IPS-NIHi7 (cell line): ENCODE measurements around the gene THOC5.

Experiments used
- DNase-seq: peaks from one replicate; pipeline ENCODE4 v3.0.0; 2012; ENCODE audit warnings: mixed read lengths; ENCODE audit errors: extremely low spot score

Gene THOC5

DNA sequence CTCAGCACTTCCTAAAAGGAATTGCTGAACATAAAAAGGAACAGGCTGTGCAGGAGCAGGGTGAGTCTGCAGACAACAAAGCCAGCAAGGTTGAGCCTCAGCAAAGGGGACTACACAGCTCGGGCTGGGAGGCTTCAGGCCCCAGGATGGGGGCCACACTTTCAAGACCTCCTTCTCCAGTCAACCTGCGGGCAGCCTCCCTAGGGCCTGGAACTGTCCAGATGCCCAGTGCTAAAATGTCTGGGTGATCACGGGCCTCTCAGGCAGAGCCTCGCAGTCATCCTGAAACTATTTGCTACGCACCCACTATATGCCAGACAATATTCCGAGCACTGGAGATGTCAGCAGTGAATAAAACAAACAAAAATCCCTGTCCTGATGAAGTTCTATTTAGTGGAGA lies 77.4 kb downstream of the THOC5 start:
- peak; percentile 29 for DNase-seq

DNA sequence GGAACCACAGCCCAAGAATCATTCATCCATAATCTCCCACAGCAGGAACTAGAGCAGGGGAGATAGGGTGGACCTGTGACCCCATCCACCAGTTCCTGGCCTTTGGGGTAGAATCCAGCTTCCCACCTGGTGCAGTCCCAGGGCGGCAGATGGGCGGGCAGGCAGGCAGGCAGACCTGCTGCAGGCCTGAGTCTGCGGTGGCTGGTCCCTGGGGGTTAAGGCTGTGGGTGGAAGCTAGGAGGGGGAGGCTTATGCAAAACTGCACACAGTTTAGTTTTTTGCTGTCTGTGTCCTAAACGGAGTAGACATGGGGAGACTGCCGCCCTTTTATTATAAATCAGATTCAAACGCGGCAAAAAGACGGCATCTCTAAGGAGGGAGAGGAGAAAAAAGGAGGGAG lies 78.0 kb downstream of the THOC5 start:
- DNase-seq: no peak

DNA sequence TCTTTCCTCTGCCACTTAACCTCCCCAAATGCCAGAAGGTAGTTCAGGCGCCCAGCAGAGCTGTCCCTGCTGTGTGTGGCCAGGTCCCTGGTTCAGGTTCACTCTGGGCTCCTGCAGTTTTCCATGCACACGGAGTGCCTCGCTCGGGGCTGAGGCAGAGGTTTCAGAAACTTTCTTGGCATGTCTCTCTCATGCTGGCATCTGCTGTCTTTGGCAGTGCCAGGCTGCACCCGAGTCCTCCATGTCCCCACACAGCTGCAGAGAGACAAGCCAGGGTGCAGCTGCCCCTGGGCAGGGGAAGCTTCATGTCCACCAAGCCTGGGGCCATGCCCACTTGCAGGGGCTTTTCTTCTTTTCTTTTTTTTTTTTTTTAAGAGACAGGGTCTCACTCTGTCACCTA lies 80.6 kb downstream of the THOC5 start:
- DNase-seq: no peak

DNA sequence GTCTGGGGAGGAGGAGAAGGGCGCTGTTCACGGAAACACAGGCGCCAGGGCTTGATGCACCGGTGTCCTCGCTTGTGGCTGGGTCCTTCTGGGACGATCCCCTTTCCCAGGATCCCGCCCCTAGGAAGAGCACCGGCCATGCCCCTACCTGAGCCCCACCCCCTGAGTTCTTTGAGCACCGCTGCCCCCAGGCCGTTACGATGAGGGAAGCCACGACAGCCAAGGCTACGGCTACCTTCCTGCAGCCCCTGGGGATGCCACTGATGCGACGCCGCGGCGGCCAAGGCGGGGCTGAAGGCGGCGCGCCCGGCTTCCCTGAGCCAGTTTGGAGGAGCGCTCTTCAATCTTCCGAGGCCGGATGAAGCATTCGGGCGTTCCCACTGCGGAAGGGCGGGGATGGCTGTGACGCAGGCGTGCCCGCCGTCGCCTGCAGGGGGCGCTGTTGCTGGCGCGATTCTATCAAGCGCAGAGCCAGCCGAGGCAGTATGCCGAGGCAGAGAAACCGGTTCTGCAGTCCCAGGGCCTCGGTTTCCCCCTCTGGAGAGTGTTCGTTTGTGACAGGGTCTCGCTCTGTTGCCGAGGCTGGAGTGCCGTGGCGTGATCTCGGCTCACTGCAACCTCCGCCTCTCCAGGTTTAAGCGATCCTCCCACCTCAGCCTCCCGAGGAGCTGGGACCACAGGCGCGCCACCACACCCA lies 83.2 kb downstream of the THOC5 start:
- peak; percentile 93 for DNase-seq

DNA sequence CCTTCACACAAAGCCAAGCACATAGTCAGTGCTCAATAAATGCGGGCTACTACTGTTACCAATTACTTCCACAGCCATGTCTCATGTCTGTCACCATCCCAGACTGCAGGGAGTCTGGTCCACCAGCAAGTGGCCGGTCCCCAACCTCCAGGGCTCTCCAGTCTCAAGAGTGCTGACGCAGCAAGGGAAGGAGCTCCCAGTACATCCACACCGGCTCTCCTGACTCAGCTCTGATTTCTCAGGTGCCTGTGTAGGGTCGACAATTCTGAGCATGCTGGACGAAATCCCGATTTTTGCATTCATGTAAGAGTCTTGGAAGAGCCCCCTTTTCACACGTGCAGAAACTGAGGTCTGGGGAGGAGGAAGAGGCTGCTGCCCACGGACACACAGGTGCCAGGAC lies 83.8 kb downstream of the THOC5 start:
- DNase-seq: no peak

DNA sequence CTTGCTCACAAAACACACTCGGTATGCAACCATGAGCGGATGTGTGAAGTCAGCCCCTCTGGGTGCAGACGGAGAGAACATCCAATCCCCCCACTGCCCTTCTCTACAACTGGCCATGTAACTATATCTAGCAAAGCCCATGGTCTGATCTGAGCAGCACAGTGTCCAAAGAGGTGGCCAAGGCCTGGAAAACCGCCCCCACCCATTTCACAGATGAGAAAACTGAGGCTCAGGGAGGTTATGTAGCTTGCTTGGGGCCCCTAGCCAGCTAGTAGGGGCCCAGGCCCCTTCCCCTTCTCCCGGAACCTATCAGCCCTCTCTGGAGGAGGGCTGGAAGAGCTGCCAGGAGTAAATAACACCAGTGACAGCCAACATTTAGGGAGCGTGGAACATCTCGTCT lies 89.0 kb downstream of the THOC5 start:
- no peak for DNase-seq

DNA sequence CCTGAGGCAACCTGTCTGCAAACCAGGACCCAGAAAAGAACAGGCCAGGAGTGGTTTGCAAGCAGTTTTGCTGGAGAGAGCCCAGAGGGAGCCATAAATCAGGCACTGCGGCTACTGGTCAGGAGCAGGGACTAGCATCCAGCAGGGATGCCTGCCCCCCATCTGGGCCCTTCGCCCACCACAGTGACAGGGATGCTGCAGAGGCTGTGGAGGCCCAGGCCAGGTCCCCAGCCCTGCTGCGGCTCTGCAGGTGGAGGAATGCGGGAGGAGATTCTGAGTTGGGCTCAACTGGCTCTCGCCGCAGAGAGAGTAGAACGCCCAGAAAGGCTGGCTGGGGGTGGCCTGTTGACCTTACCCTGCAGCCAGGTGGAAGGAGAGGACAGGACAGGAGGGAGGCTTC lies 89.9 kb downstream of the THOC5 start:
- no peak for DNase-seq

DNA sequence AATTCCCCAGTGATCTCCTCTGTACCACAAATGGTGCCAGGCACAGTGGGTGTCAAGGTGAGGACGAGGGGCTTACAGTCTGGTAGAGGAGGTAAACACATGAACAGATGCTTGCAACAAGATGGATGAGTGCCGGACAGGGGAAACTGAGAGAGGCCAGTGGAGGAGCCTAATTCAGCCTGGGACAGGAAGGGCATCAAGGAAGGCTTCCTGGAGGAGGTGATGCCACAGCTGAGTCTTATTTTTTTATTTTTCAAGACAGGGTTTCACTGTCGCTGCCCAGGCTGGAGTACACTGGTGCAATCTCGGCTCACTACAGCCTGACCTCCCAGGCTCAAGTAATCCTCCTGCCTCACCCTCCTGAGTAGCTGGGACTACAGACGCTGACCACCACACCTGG lies 92.3 kb downstream of the THOC5 start:
- DNase-seq: no peak

DNA sequence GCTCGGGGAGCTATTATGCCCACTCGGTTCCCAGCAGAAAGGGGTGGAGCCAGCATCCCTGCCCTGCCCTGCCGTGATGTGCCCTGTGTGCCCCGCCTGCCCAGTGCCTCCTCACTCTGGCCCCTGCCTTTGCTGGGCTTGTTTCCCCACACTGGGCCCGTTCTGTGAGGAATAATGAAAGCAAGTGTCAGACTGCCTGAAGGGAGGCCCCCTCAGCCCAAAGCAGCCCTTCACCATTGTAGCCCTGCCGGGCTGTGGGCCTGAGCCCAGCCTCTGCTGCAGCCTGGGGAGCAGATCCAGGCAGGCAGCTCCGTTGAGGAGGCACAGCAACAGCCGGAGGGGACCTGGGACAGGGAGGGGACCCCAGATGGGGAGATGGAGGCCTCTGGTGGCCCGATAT lies 93.8 kb downstream of the THOC5 start:
- no peak for DNase-seq

DNA sequence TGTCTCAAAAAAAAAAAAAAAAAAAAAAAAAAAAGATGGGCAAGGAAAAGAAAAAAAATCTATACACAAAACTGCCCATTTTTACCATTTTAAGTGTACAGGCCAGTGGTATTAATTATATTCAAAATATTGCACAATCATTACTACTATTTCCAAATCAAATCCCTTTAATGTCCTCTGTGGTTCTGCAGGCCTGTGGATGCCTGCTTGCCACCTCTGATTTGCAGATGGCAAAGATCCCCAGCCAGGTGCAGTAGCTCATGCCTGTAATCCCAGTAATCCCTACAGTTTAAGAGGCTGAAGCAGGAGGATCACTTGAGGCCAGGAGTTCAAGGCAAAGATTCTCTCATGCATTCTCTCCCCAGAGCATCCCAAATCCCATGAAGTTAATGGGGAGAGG lies 95.0 kb downstream of the THOC5 start:
- DNase-seq: no peak

DNA sequence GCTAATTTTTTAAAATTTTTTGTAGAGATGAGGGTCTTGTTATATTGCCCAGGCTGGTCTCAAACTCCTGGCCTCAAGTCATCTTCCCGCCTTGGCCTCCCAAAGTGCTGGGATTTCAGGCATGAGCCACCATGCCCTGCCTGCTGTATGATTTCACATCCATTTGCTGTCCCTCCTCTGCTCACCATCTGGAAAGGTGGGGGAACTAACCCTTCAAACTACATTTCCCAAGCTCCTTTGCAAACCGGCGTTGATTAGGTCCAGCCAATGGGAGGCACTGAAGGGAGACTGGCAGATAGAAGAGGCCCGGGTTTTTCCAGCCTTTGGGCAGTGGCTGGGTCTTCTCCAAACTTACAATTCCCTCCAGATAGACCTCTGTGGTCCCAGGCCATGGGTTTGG lies 95.8 kb downstream of the THOC5 start:
- DNase-seq: peak; percentile 93

DNA sequence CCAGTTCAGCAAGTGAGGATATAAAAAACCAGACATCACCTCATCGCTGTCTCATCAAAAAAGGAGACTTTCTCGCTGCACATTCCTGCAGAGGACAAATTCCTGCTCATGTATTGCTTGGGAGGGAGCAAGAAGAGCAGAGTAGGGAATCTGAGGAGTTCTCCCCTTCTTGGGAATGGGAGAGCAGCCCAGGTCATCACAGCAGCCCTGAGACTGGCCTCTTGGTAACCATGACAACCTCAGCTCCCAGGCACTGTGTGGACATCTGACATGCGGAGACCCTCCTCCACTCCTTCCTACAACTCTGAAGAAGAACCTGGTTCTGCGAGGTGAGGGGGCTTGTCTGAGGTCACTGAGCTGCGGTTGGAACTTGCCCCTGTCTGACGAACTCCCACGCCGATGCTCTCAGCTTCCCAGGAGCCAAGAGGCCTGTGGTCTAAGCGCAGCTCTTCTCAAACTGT lies 97.3 kb downstream of the THOC5 start:
- no peak for DNase-seq
